Tibial nerve (tissue), 4 donors: ENCODE results near the gene EXOSC9. TPM values are rescaled to one million over a fixed set of nuclear protein-coding genes. Genes with fewer than 3 reads are reported as not detected.

Source experiments
- DNase-seq, 2 donors: peaks; one replicate each; pipeline ENCODE4 v3.0.0-alpha.2; 2019; ENCODE audit warnings: low spot score in 2 of 2
- H3K27ac ChIP-seq, 4 donors: fragments of 200-600 bp; sonication (generic) in 3 of 4; one replicate each; pipeline ENCODE4 v1.5.1; 2017 to 2019; ENCODE audit warnings: mild to moderate bottlenecking in 1 of 4
- H3K27me3 ChIP-seq, 2 donors: fragments of 200-600 bp; sonication (generic) in 1 of 2; one replicate each; pipeline versions ENCODE4 v1.5.1 to v1.6.0; 2017 to 2019
- H3K36me3 ChIP-seq, 3 donors: fragments of 200-600 bp; sonication (generic); one replicate each; pipeline ENCODE4 v1.5.1; 2018 to 2019
- H3K4me1 ChIP-seq, 4 donors: fragments of 200-600 bp; sonication (generic) in 3 of 4; one replicate each; pipeline ENCODE4 v1.5.1; 2017 to 2019
- H3K4me3 ChIP-seq, 4 donors: fragments of 200-600 bp; sonication (generic) in 3 of 4; one replicate each; pipeline ENCODE4 v1.5.1; 2017 to 2019; ENCODE audit warnings: mild to moderate bottlenecking in 1 of 4, moderate library complexity in 1 of 4
- H3K9me3 ChIP-seq, 4 donors: fragments of 200-600 bp; sonication (generic) in 3 of 4; one replicate each; pipeline ENCODE4 v1.5.1; 2017 to 2019
- CTCF ChIP-seq, 5 experiments: fragments of 200-600 bp in 3 of 5; fragments of 450-650 bp in 2 of 5; sonication (generic) in 3 of 5; IDR thresholded peaks; one replicate each; pipeline ENCODE4 v1.5.1; 2016 to 2019; ENCODE audit warnings: antibody characterized with exemption in 5 of 5, mild to moderate bottlenecking in 3 of 5, moderate library complexity in 2 of 5
- EP300 ChIP-seq, 2 donors: sonication (generic); formaldehyde crosslinking; IDR thresholded peaks; one replicate each; pipeline ENCODE4 v1.6.1; 2017; ENCODE audit warnings: antibody characterized with exemption in 2 of 2, mild to moderate bottlenecking in 1 of 2
- POLR2A ChIP-seq, 2 donors: fragments of 450-650 bp; IDR thresholded peaks; one replicate each; pipeline ENCODE4 v1.6.1; 2017; ENCODE audit warnings: antibody characterized with exemption in 2 of 2, mild to moderate bottlenecking in 2 of 2, moderate library complexity in 2 of 2
- WGBS, 2 donors: methylation state at CpG; one replicate each; pipeline ENCODE4 v1.1.5; 2018; 5-methylcytosine and 5-hydroxymethylcytosine counted together
- total RNA-seq, 4 donors: library from RNA; depleted of rRNA; stranded (reverse); fragments of >200 nt; gene quantifications; one replicate each; pipeline ENCODE4 v1.1.0, GENCODE V29; 2016

The EXOSC9 gene
- total RNA-seq, 4 donors from 2014 or later, result 20.1 to 32.7 (median 26.6) TPM

- WGBS, 2 donors, result 91 to 97% methylated on average over 2 of the region's 2 CpGs
- no peak for TF ChIP-seq POLR2A (IDR thresholded peaks at IDR 0.05)
- TF ChIP-seq CTCF (IDR thresholded peaks at IDR 0.05), result no peak
- TF ChIP-seq EP300 (IDR thresholded peaks at IDR 0.05), result no peak
- peaks cover 0 to under 1% of the 10 kb centered on the region in 2 donors for H3K27me3 ChIP-seq
- no peaks in the 10 kb centered on the region for H3K9me3 ChIP-seq
- no peak overlapping the region for H3K27ac ChIP-seq
- H3K4me3 ChIP-seq, result no peak overlapping the region
- H3K4me1 ChIP-seq, result peaks cover 0 to 11% (median 0%) of the 10 kb centered on the region in 4 donors
- H3K36me3 ChIP-seq, result no peaks in the 10 kb centered on the region
- DNase-seq, result no peak
These were observed 8.2 kb upstream of the EXOSC9 start for GRCh38 chr4:121792966-121793365.

GRCh38 chr4:121794505-121795188 lies 6.5 kb upstream of the EXOSC9 start:
- Histone ChIP-seq H3K9me3 (no peaks in the 10 kb centered on the region), H3K36me3 (no peaks in the 10 kb centered on the region), H3K27ac (peak overlapping the region in 1 of 4 donors; percentile 64), H3K4me3 (no peak overlapping the region), H3K27me3 (no peaks in the 10 kb centered on the region), H3K4me1 (peaks cover 0 to 17% (median 2%) of the 10 kb centered on the region in 4 donors)
- no peak for DNase-seq
- WGBS, 2 donors, result 80 to 81% methylated on average over 5 of the region's 5 CpGs
- no peak for TF ChIP-seq EP300 (IDR thresholded peaks at IDR 0.05)
- no peak for TF ChIP-seq CTCF (IDR thresholded peaks at IDR 0.05)
- TF ChIP-seq POLR2A (IDR thresholded peaks at IDR 0.05), result no peak

GRCh38 chr4:121796283-121796682 lies 4.8 kb upstream of the EXOSC9 start:
- Histone ChIP-seq H3K4me1 (peaks cover 0 to 29% (median 8%) of the 10 kb centered on the region in 4 donors), H3K4me3 (no peak overlapping the region), H3K27me3 (no peaks in the 10 kb centered on the region), H3K36me3 (no peaks in the 10 kb centered on the region), H3K9me3 (no peaks in the 10 kb centered on the region), H3K27ac (peak overlapping the region in 2 of 4 donors; percentile 17 to 64)
- TF ChIP-seq EP300 (IDR thresholded peaks at IDR 0.05) (no peak), CTCF (IDR thresholded peaks at IDR 0.05) (no peak), POLR2A (IDR thresholded peaks at IDR 0.05) (no peak)
- DNase-seq, result no peak

- TF ChIP-seq EP300 (IDR thresholded peaks at IDR 0.05) (peak; percentile 16 to 60), POLR2A (IDR thresholded peaks at IDR 0.05) (no peak), CTCF (IDR thresholded peaks at IDR 0.05) (no peak)
- Histone ChIP-seq H3K27ac (peak overlapping the region; percentile 30 to 98 (median 92)), H3K4me1 (peaks cover 0 to 56% (median 10%) of the 10 kb centered on the region in 4 donors), H3K4me3 (no peak overlapping the region), H3K27me3 (no peaks in the 10 kb centered on the region), H3K36me3 (peaks cover 0 to 19% (median 0%) of the 10 kb centered on the region in 3 donors), H3K9me3 (no peaks in the 10 kb centered on the region)
- DNase-seq, result no peak
- WGBS, 2 donors, result 45 to 46% methylated on average over 2 of the region's 2 CpGs
These were observed 1.8 kb upstream of the EXOSC9 start for GRCh38 chr4:121799208-121799823.

- H3K27ac ChIP-seq, result peak overlapping the region; percentile 85 to 98 (median 92)
These were observed 1.1 kb upstream of the EXOSC9 start for GRCh38 chr4:121799867-121800501.

More at GRCh38 chr4:121799867-121800501, 1.1 kb upstream of the EXOSC9 start:
- H3K9me3 ChIP-seq, result no peaks in the 10 kb centered on the region
- H3K4me3 ChIP-seq, result peak overlapping the region in 1 of 4 donors; percentile 80
- 80 to 85% methylated on average over 3 of the region's 3 CpGs for WGBS, 2 donors
- peaks cover 0 to 60% (median 10%) of the 10 kb centered on the region in 4 donors for H3K4me1 ChIP-seq
- TF ChIP-seq EP300 (IDR thresholded peaks at IDR 0.05) (no peak), CTCF (IDR thresholded peaks at IDR 0.05) (no peak), POLR2A (IDR thresholded peaks at IDR 0.05) (no peak)
- no peaks in the 10 kb centered on the region for H3K27me3 ChIP-seq
- H3K36me3 ChIP-seq, result peaks cover 0 to 26% (median 0%) of the 10 kb centered on the region in 3 donors
- no peak for DNase-seq
